ENCODE results near the gene SV2A.
"Not testable (repeated sequence)": the region's sequence is repeated elsewhere in the genome, so short reads cannot be mapped to it uniquely, and the experiment has no call there.

SV2A gene

DNA sequence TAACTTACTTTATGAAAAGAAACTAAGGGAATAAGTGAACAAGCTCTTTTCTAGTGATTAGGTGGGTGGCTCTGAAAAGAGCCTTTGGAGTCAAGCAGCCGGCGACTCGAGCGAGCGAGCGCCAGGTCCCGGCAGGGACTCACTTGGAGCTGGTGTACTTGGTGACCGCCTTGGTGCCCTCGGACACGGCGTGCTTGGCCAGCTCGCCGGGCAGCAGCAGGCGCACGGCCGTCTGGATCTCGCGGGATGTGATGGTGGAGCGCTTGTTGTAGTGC is 31.6 kb downstream of the SV2A start:
- not testable (repeated sequence) for DNase-seq

GRCh38 chr1:149885339-149886120 is 32.1 kb downstream of the SV2A start:
- peak; percentile 60 for DNase-seq

DNA sequence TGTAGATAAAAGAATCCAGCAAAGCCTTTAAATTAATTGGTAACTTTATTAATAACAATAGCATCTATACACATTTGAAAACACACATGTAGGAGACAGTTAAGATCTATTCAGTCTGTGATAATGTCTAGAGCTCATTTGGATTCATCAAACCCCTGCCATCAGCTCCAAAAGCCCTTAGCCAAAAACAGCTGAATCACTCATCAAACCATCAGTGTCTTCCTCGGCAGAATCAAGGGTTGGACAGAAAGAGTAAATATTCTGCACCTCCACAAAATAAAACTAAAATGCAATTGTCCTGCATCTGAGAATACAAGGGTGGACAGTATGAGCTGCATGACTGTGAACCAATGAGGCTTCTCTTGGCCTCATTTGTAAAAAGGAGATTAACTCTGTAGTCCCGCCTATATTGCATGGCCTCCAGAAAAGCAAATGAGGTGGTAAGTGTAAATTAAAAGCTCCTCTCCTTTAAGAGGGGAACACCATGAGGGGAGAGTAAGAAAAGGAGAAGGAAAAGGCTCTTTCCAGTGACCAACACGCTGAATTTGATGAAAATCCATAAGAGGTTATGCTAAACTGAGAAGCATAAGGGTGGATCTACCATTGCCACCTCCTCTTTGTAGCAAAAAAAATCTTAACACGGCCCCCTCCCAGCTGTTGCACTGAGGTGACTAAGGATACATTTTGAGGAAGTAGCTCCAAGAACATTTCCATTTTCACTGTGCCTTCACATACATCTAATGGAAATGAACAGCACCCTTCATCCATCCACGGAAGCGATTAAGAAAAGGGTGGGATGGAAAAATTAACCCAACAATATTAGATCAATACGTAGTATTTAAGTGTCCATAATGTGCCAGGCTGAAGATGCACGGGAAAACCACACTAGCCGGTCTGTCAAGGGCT is 33.0 kb downstream of the SV2A start:
- DNase-seq, result no peak

GRCh38 chr1:149883598-149884247 is 33.9 kb downstream of the SV2A start:
- DNase-seq, result no peak

- DNase-seq, result no peak
Measured at GRCh38 chr1:149881876-149882275, 35.8 kb downstream of the SV2A start.

GRCh38 chr1:149879556-149879955 is 38.1 kb downstream of the SV2A start:
- no peak for DNase-seq

GRCh38 chr1:149877211-149877946 is 40.3 kb downstream of the SV2A start:
- no peak for DNase-seq

GRCh38 chr1:149873060-149873459 is 44.6 kb downstream of the SV2A start:
- DNase-seq, result not testable (repeated sequence)

- DNase-seq, result not testable (repeated sequence)
Measured at GRCh38 chr1:149866887-149867286, 50.8 kb downstream of the SV2A start.

- not testable (repeated sequence) for DNase-seq
Measured at GRCh38 chr1:149861497-149862054, 56.1 kb downstream of the SV2A start.

DNA sequence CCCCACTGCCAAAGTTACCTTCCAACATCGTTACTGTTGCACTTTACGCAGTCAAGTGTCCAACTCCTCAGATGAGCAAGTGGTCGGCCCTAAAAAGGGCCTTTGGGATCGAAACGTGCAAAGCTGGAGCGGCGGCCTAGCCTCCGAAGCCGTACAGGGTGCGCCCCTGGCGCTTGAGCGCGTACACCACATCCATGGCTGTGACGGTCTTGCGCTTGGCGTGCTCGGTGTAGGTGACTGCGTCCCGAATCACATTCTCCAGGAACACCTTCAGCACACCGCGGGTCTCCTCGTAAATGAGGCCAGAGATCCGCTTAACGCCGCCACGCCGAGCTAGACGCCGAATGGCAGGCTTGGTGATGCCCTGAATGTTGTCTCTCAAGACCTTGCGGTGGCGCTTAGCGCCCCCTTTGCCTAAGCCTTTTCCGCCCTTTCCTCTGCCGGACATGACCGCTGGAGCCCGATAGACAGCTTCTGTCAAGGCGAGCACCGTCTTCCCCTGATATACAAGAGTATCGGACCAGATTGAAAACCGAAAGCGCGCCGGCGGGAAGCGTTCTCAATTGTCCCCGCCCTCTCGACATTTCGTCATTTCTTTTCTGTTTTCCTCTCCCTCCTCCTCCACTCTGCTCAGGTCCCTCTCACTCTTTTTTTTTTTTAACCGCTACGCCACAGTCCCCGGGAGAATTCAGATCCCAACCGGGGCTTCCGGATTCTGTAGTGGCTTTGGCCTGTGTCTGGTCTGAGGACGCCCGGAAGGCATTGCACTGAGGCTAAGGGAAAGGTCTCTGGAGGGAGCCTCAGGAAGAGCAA is 56.8 kb downstream of the SV2A start:
- not testable (repeated sequence) for DNase-seq

GRCh38 chr1:149860271-149860670 is 57.4 kb downstream of the SV2A start:
- DNase-seq, result not testable (repeated sequence)

All from activated naive CD4-positive, alpha-beta T cell treated with anti-CD3 and anti-CD28 coated beads, Interleukin-2, amount 50 U/mL, for 16 hours (primary cell).